MM.1S (cell line): ENCODE data around the gene EFTUD2.
A peak's percentile ranks its signal among the peaks of the same experiment; 100 is the strongest.

Experiments used
- DNase-seq: peaks from one replicate; pipeline ENCODE4 v3.0.0-alpha.2; 2015
- H2AFZ ChIP-seq: fragments of 300-600 bp; sonication (generic); 2 replicates; pipeline ENCODE4 v1.6.0; 2016; ENCODE audit warnings: antibody characterized with exemption, low read length
- H3F3A ChIP-seq: fragments of 300-600 bp; sonication (generic); 2 replicates; pipeline ENCODE4 v1.6.1; 2016; ENCODE audit warnings: mild to moderate bottlenecking, antibody characterized with exemption, low read length, moderate library complexity, mixed read lengths; ENCODE audit not compliant: insufficient read depth
- H3K27ac ChIP-seq: fragments of 300-600 bp; sonication (generic); 2 replicates; pipeline ENCODE4 v1.5.1; 2016; ENCODE audit warnings: mild to moderate bottlenecking, low read length
- H3K27me3 ChIP-seq: fragments of 300-600 bp; sonication (generic); replicated peaks from 2 replicates; pipeline ENCODE4 v1.6.0; 2016; ENCODE audit warnings: low read length; ENCODE audit not compliant: insufficient read depth
- H3K36me3 ChIP-seq: fragments of 300-600 bp; sonication (generic); replicated peaks from 2 replicates; pipeline ENCODE4 v1.6.1; 2016; ENCODE audit warnings: mild to moderate bottlenecking, low read length, mixed read lengths; ENCODE audit not compliant: insufficient read depth
- H3K4me1 ChIP-seq: fragments of 300-600 bp; sonication (generic); 2 replicates; pipeline ENCODE4 v1.6.1; 2016; ENCODE audit warnings: low read length, mixed read lengths
- H3K4me2 ChIP-seq: fragments of 300-600 bp; sonication (generic); 2 replicates; pipeline ENCODE4 v1.6.0; 2016; ENCODE audit warnings: low read depth, low read length
- H3K4me3 ChIP-seq: fragments of 300-600 bp; sonication (generic); 2 replicates; pipeline ENCODE4 v1.5.1; 2016; ENCODE audit warnings: low read length, mixed read lengths
- H3K79me2 ChIP-seq: fragments of 300-600 bp; sonication (generic); 2 replicates; pipeline ENCODE4 v1.6.1; 2016; ENCODE audit warnings: mixed run types, low read length, mixed read lengths
- H3K9ac ChIP-seq: fragments of 300-600 bp; sonication (generic); 2 replicates; pipeline ENCODE4 v1.6.1; 2016; ENCODE audit warnings: low read length, mixed read lengths
- H3K9me2 ChIP-seq: fragments of 300-600 bp; sonication (generic); replicated peaks from 2 replicates; pipeline ENCODE4 v1.6.1; 2016; ENCODE audit warnings: mild to moderate bottlenecking, low read length, mixed read lengths; ENCODE audit not compliant: insufficient read depth
- H3K9me3 ChIP-seq: fragments of 300-600 bp; sonication (generic); replicated peaks from 2 replicates; pipeline ENCODE4 v1.6.1; 2016; ENCODE audit warnings: mild to moderate bottlenecking, low read length, mixed read lengths; ENCODE audit not compliant: insufficient read depth
- H4K20me1 ChIP-seq: fragments of 300-600 bp; sonication (generic); 2 replicates; pipeline ENCODE4 v1.6.1; 2016; ENCODE audit warnings: mild to moderate bottlenecking, low read length, moderate library complexity, mixed read lengths; ENCODE audit not compliant: insufficient read depth
- EZH2 ChIP-seq: fragments of 300-600 bp; sonication (generic); optimal IDR thresholded peaks from 2 replicates; pipeline ENCODE3; 2017; ENCODE audit warnings: low read depth, mild to moderate bottlenecking, antibody characterized with exemption, low read length, mixed read lengths
- EZH2phosphoT487 ChIP-seq: fragments of 300-600 bp; sonication (generic); IDR thresholded peaks from 2 replicates; pipeline ENCODE4 v1.6.1; 2018; ENCODE audit warnings: antibody characterized with exemption, low read length
- TF ChIP-seq, protein P1 (sequence below): fragments of 300-600 bp; sonication (generic); IDR thresholded peaks from 2 replicates; pipeline ENCODE4 v1.5.1; 2016; ENCODE audit warnings: antibody characterized with exemption, low read length, mixed read lengths

The EFTUD2 gene

DNA sequence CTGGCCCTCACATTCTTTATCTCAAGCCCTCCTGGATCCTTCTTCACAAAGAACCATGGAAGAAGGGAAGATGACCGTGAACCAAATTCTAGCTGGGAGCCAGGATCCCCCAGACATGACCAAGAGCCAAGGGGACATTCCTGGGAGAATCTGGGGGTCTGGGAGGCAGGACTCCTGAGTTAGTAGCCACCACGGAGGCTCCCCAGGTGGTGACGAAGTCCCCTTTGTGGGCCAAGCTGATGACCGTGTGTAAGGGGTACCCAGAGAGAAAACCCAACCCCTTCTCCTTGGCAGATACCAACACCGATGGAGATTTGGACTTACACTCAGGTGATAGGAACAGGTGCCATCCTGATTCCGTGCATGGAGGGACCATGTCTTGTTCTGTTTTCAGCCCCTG, 22.9 kb upstream of the EFTUD2 start:
- Histone ChIP-seq H3K9me3 (no peaks in the 10 kb centered on the region), H2AFZ (no peak overlapping the region), H3K27ac (no peak overlapping the region), H3K9ac (no peak overlapping the region), H3K36me3 (no peaks in the 10 kb centered on the region), H3F3A (peaks cover 8% of the 10 kb centered on the region), H3K4me2 (no peak overlapping the region), H3K9me2 (no peaks in the 10 kb centered on the region), H3K4me3 (no peak overlapping the region), H3K79me2 (no peaks in the 10 kb centered on the region), H3K4me1 (no peaks in the 10 kb centered on the region), H3K27me3 (peaks cover 14% of the 10 kb centered on the region; the same call in 1 of the 2 replicates), H4K20me1 (no peaks in the 10 kb centered on the region)
- no peak for TF ChIP-seq EZH2
- TF ChIP-seq, protein P1, sequence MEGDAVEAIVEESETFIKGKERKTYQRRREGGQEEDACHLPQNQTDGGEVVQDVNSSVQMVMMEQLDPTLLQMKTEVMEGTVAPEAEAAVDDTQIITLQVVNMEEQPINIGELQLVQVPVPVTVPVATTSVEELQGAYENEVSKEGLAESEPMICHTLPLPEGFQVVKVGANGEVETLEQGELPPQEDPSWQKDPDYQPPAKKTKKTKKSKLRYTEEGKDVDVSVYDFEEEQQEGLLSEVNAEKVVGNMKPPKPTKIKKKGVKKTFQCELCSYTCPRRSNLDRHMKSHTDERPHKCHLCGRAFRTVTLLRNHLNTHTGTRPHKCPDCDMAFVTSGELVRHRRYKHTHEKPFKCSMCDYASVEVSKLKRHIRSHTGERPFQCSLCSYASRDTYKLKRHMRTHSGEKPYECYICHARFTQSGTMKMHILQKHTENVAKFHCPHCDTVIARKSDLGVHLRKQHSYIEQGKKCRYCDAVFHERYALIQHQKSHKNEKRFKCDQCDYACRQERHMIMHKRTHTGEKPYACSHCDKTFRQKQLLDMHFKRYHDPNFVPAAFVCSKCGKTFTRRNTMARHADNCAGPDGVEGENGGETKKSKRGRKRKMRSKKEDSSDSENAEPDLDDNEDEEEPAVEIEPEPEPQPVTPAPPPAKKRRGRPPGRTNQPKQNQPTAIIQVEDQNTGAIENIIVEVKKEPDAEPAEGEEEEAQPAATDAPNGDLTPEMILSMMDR: no peak
- TF ChIP-seq EZH2phosphoT487: no peak
- DNase-seq: no peak

DNA sequence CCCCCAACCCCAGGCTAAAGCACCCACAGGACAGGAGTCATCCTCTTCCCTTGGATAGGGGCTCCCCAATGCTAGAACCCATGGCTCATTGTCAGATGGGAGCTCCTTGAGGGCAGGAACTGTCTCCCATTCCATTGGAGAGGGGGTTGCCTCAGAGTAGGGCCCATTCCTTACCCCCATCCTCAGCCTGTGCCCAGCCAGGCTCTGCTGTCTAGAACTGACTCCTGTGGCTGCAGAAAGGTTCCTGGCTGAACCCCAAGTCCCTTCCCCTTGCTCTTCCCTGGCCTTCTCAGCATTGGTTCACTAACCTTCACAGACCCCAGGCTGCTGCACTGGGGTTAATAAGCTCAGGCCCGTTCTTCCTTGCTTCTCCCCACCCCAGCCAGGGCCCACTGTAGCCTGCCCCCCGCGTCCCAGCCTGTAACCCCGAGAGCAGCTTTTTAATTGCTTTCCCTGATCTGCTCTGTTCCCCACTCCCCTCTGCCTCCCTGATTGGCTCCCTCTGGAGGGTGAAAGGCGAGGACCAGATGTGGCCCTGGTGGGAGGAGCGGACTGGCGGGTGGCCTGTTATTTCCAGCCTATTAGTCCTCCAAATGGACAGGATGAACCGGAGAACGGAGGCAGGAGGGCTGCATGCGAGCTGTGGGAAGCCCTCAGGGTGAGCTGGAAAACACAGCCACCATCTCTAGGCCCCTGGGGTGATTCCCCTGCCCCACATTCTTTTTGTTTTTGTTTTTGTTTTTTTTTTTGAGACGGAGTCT, 22.1 kb upstream of the EFTUD2 start:
- Histone ChIP-seq H3K27me3 (peaks cover 14% of the 10 kb centered on the region; the same call in 1 of the 2 replicates), H3K36me3 (no peaks in the 10 kb centered on the region), H3F3A (peaks cover 8% of the 10 kb centered on the region), H4K20me1 (no peaks in the 10 kb centered on the region), H3K9me2 (no peaks in the 10 kb centered on the region), H3K4me2 (no peak overlapping the region), H3K4me1 (no peaks in the 10 kb centered on the region), H3K27ac (no peak overlapping the region), H2AFZ (no peak overlapping the region), H3K79me2 (no peaks in the 10 kb centered on the region), H3K9ac (no peak overlapping the region), H3K4me3 (no peak overlapping the region), H3K9me3 (no peaks in the 10 kb centered on the region)
- TF ChIP-seq EZH2phosphoT487 (no peak), EZH2 (no peak)
- TF ChIP-seq, protein P1: no peak
- no peak for DNase-seq

DNA sequence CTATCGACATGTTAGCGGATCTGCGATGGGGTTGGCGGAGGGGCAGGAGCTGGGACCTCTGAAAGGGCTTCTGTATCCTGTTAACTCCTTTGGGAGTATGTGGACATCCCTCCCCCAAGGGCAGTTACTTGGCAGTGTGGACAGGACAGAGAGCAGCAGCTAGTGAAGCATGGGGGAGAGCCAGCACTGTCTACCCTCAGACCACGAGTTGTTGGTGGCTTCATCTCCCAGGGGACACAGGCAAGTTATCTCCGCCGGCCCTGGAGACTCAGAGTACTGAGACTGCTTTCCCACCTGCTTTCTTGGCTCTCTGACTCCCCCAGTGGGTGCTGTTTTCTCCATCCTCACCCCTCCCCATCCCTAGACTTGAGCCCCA, 21.3 kb upstream of the EFTUD2 start:
- no peak overlapping the region for H2AFZ ChIP-seq
- H4K20me1 ChIP-seq: no peaks in the 10 kb centered on the region

More for the DNA sequence above, 21.3 kb upstream of the EFTUD2 start:
- no peaks in the 10 kb centered on the region for H3K9me3 ChIP-seq
- no peak for TF ChIP-seq EZH2phosphoT487
- TF ChIP-seq, protein P1: no peak
- no peak for TF ChIP-seq EZH2
- peaks cover 5% of the 10 kb centered on the region for H3F3A ChIP-seq
- no peaks in the 10 kb centered on the region for H3K79me2 ChIP-seq
- H3K27ac ChIP-seq: no peak overlapping the region
- peaks cover 14% of the 10 kb centered on the region for H3K27me3 ChIP-seq
- H3K9me2 ChIP-seq: no peaks in the 10 kb centered on the region
- H3K9ac ChIP-seq: no peak overlapping the region
- no peak for DNase-seq
- no peaks in the 10 kb centered on the region for H3K4me1 ChIP-seq
- H3K4me3 ChIP-seq: no peak overlapping the region
- H3K4me2 ChIP-seq: peak overlapping the region; percentile 16; the same call in 1 of the 2 replicates
- H3K36me3 ChIP-seq: no peaks in the 10 kb centered on the region
